Muscle of back (tissue), 11 donors: ENCODE measurements around the gene CTAGE6. TPM values are rescaled to one million over a fixed set of nuclear protein-coding genes. Genes with fewer than 3 reads are reported as not detected.
"Not testable (repeated sequence)": the region's sequence is repeated elsewhere in the genome, so short reads cannot be mapped to it uniquely, and the experiment has no call there.

Source experiments
- DNase-seq, 3 donors: peaks; one replicate each; pipeline versions ENCODE4 v3.0.0 to v3.0.0-alpha.2; 2013
- polyA plus RNA-seq, 10 donors: library from polyadenylated mRNA; unstranded; fragments of 120-200 nt; gene quantifications; one replicate each; pipeline ENCODE4 v1.2.1, GENCODE V29; 2013; ENCODE audit not compliant: insufficient read length in 10 of 10

CTAGE6 gene
- polyA plus RNA-seq, 10 donors = 0.20 to 0.60 (median 0.45) TPM; not detected in 5

DNA sequence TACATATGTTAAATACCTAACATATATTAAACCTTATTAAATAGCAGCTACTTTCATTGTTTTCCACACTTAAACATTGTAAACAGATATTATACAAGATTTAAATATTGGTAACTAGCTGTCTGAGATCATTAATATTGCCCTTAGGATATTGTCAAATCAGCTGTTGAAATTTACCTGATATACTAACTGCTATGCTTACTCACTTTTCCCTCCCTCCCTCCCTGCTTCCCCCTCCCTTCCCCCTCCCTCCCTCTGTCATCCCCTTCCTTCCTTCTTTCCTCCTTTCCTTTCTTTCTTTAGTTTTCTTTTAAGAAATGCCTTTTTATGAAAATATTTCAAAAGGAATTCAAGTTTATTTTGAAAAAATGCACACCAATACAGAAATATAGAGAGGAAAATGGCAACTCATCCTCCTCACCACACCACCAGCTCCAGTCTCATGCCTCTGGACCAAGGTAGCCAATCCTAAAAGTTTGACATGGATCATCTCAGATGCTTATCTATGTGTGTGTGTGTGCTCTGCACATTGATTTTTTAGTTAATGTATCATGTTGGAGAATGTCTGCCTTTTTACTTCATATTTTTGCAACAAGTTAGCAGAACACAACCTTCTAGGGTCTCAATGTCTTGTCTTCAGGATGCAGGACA lies 41.8 kb downstream of the CTAGE6 start:
- DNase-seq = not testable (repeated sequence)

DNA sequence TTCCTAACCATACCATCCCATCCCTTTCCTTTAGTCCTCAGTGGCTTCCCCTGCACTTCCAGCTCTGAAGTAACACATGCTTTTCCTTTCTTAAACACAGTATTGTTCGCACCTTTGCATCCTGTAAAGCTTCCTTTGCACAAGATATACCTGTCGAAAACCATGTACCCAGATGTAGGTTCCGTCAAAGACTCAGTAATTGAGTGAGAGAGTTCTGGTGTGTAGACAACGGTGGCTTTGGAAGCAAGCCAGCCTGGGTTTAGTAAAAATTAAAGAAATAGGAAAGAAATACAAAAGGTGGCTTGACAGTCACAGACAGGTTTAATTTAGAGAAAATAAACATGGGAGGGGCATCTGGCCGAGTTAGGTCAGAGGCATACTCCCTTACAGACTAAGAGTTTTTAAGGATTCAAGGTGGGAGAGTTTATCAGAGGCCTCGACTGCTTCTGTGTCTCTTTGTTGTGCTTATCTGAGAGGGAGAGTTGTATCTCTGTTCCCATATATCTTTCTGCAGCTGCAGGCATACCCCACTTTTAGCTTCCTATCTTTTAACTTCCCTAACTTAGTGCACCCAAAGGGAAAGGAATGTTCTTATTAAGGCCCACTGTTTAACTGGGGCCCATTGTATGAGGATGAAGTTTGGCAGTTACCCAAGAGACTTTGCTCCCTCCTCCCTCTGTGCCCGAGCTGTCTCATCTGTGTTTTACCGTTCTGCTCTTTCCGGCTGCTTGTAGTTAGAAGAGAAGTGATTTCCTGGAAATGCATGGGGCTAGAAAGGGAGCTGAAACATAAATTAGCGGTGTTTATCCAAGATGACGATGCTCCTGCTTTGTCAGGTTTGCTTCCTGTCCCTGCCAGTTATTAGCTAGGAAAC lies 42.7 kb downstream of the CTAGE6 start:
- not testable (repeated sequence) for DNase-seq

- not testable (repeated sequence) for DNase-seq
Measured at GRCh38 chr7:143712381-143712780, 45.1 kb downstream of the CTAGE6 start.

DNA sequence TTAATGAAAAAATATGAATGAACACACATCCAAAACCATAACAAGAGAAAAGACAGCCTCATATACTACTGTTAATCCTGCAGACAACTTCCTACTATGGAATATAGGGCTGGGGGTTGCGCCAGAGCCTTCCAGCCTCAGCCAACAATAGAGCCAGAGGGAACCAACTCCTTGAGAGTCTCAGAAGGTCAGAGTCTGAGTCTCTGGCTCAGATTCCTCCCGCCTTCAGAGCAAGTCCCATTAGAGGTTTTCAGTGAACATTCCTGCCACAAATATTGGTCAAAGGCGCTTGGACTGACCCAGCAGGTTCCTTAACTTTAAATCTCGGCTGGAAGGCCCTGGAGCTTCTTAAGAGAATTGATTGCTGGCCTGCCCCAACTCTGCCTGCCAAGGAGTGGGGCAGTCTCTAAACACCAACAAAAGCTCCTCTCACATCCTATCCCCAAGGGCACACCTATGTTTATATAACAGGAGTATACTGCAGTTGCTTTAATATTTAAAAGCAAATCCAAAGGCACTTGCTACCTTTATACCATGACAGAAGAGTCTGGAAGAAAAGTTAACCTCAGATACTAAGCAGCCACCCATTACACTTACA lies 45.7 kb downstream of the CTAGE6 start:
- not testable (repeated sequence) for DNase-seq

DNA sequence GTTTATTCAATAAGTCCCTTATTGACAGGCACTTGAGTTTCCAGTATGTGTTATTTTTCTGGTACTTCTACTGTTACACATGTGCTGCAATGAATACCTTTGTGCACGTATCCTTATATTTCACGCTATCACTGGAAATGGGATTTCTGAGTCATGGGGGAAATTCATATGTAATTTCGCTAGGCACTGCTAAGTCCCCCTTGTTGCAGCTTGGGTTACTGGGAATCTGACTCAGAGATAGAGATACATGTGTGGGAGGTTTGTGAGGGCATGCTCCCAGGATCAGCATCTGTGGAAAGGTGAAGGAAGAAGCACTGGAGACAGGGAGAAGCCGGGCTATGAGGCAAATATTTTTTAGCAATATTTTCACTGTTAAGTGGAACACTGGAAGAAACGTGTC lies 47.6 kb downstream of the CTAGE6 start:
- DNase-seq = not testable (repeated sequence)

Other genes starting within 250 kb of the CTAGE6 start
- gene CTAGE15, start 185.9 kb downstream of the CTAGE6 start, polyA plus RNA-seq = under 1 TPM in 6 of 10 donors, not detected in 4; 0.27 to 0.63 (median 0.41) TPM
- 10 to 100 TPM in 9 of 10 donors, 1 to 10 TPM in 1; 5.4 to 24.4 (median 13.4) TPM for gene TCAF2, start 136.7 kb downstream of the CTAGE6 start, polyA plus RNA-seq
- 100 to 1,000 TPM; 119 to 238 (median 185) TPM for gene TCAF1, start 144.5 kb upstream of the CTAGE6 start, polyA plus RNA-seq
- not detected for gene OR2F2, start 177.5 kb upstream of the CTAGE6 start, polyA plus RNA-seq
- gene OR2F1, start 197.1 kb upstream of the CTAGE6 start, polyA plus RNA-seq = under 1 TPM in 4 of 10 donors, not detected in 6; 0.05 to 0.21 (median 0.10) TPM
- gene OR6B1, start 242.6 kb upstream of the CTAGE6 start, polyA plus RNA-seq = under 1 TPM in 1 of 10 donors, not detected in 9; 0.05 TPM